ENCODE results near the gene NOS3.

DNA sequence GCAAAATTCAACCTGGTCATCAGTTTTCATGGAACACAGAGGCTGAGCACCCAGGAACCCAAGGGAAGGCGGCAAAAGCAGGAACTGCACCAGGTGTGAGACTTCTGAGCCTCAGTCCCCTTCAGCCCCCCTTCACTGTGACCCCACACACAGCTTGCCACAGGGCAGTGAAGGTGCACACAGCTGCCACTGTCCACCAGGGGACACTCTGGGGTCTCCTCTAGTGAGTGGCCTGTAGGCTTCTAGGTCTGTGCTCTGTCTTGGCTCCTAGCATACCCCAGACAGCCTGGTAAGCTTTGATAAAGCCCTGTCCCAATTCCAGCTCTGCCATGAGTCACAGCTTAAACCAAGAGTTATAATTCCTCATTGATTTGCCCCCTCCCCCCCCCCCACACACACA is 24.8 kb upstream of the NOS3 start:
- TF ChIP-seq, protein P1, sequence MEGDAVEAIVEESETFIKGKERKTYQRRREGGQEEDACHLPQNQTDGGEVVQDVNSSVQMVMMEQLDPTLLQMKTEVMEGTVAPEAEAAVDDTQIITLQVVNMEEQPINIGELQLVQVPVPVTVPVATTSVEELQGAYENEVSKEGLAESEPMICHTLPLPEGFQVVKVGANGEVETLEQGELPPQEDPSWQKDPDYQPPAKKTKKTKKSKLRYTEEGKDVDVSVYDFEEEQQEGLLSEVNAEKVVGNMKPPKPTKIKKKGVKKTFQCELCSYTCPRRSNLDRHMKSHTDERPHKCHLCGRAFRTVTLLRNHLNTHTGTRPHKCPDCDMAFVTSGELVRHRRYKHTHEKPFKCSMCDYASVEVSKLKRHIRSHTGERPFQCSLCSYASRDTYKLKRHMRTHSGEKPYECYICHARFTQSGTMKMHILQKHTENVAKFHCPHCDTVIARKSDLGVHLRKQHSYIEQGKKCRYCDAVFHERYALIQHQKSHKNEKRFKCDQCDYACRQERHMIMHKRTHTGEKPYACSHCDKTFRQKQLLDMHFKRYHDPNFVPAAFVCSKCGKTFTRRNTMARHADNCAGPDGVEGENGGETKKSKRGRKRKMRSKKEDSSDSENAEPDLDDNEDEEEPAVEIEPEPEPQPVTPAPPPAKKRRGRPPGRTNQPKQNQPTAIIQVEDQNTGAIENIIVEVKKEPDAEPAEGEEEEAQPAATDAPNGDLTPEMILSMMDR (conservative IDR thresholded peaks at IDR 0.05; ENCODE audit: low read depth in 2 of 2), result peak; percentile 50 to 75
- TF ChIP-seq, protein P2, sequence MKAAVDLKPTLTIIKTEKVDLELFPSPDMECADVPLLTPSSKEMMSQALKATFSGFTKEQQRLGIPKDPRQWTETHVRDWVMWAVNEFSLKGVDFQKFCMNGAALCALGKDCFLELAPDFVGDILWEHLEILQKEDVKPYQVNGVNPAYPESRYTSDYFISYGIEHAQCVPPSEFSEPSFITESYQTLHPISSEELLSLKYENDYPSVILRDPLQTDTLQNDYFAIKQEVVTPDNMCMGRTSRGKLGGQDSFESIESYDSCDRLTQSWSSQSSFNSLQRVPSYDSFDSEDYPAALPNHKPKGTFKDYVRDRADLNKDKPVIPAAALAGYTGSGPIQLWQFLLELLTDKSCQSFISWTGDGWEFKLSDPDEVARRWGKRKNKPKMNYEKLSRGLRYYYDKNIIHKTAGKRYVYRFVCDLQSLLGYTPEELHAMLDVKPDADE (IDR thresholded peaks at IDR 0.05), result no peak

Data from GM23338 (cell line).